GM21360 (cell line): Measurements from ENCODE around the gene FAAP100.

ENCODE experiments used
- ATAC-seq: cut with Tn5 transposase; IDR thresholded peaks from one replicate; pipeline ENCODE4 v1.9.1; 2021; ENCODE audit warnings: mild to moderate bottlenecking, moderate library complexity; ENCODE audit not compliant: unreplicated experiment

FAAP100 gene

DNA sequence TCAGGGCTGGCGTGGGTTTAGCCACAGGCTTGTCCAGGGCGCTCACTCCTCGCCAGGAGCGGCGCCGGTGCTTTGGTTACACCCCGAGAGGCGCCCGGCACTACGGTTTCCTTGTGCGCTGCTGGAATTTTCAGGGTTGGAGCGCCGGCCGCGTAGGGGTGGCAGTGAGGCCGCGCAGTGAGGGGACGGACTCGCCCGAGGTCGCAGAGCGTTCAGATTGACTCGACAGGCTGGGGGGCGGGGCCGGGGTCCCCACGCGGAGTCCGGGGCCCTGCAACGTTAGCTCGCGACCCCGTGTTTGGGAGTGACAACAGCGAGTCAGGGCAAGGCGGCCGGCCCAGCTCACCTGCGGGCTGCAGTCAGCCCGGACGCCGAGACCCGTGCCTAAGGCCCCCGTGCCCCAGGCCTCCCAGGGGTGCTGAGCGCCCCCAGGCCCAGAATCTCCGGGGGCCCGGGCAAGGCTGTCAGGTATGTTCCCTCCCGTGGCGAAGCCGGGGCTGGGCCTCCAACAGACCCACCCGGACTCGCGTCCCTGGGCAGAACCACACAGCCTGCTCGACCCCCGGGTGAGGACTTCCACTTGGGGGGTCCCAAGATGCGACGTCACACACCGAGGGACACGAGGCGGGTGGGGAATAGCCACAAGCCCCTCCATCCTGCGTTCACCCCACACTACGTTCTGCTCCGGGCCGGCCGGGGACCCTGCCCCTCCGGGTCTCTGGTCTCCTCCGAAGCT lies 38.2 kb downstream of the FAAP100 start:
- no peak for ATAC-seq

DNA sequence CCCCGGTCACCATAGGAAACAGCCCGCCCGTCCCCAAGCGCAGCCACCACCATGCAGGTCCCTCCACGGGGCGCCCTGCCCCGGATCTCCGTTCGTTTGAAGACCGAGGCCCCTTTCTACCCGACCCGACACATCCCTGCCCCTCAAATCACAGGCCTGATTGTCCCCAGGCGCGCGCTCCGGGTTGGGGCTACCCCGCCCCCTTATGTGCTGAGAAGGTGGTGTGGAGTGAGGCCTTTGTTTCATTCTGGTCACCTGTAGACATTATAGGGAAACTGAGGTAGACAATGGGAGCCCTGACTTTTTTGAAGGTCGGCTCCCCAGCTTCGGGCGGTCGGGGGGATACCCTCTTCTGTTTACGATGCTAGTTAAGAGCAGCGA lies 38.8 kb downstream of the FAAP100 start:
- no peak for ATAC-seq

DNA sequence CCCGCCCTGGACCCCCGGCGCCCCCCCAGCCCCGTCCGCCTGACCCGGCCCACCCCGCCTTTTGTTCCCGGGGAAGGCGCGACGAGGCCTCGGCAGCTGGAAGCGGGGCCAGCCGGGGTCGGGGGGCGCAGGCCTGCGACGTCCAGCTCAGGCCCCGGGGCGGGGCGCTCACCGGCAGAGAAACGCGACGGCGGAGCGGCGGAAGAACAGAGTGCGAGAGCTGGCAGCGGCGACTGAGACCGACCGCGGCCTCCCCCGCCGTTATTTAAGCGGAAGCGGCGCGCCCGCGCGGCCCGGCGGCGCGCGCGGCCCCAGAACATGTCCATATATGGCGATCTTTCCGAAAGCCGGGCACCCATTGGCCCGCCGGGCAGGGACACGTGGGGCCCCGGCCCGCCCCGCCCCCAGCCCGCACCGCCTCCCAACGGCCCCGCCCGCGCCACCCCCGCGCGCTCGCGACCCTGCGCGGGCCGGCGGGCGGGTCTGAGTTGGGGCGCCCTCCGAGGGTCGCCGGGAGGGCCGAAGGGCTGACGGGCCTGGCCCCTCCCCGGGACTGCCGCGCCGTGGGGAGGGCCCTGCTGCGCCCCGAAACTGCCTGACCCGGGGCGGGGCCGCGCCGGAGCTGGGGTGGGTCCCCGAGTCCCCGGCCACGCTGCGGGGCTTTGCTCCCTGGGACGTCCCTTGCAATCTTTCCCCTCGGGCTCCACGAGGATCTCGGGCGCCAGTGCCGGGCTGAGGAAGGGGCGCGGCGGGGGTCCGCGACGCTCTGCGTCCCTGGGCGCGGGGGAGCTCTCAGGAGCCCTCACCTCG lies 39.4 kb downstream of the FAAP100 start, which contains the start of gene ACTG1:
TSS of gene ACTG1 (minus strand) at position 238 of the 810 bp plus-strand sequence. CDS start 445 bp downstream, outside the sequence.
- ATAC-seq: peak; percentile 30

DNA sequence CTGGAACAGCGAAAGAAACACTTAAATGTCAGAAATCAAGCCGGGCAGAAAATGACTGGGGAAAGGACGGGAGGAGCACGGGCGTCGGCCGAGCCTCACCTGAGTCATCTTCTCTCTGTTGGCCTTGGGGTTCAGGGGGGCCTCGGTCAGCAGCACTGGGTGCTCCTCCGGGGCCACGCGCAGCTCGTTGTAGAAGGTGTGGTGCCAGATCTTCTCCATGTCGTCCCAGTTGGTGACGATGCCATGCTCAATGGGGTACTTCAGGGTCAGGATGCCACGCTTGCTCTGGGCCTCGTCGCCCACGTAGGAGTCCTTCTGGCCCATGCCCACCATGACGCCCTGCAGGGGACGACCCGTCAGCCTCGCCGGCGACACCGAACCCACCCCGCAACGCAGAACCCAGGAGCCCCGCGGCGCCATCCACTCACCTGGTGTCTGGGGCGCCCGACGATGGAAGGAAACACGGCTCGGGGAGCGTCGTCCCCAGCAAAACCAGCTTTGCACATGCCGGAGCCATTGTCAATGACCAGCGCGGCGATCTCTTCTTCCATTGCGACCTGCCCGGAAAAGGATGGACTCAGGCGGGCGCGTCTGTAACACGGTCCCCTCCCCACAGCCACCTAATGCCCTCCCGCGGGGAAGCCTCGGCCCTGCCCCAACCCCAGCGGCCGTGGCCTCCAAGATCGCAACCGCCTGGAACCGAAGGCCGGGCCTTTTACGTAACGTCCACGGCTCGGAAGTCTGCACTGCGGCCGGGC lies 40.2 kb downstream of the FAAP100 start:
- ATAC-seq: peak; percentile 3

DNA sequence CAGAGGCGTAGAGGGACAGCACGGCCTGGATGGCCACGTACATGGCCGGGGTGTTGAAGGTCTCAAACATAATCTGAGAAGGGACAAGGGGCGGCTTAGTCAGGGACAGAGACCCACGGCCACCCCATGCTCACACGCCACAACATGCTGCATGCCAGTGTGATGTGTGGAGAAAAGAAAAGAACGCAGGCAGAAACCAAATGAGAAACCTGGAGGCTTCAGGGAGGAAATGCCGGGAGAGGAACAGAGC lies 40.7 kb downstream of the FAAP100 start:
- no peak for ATAC-seq

DNA sequence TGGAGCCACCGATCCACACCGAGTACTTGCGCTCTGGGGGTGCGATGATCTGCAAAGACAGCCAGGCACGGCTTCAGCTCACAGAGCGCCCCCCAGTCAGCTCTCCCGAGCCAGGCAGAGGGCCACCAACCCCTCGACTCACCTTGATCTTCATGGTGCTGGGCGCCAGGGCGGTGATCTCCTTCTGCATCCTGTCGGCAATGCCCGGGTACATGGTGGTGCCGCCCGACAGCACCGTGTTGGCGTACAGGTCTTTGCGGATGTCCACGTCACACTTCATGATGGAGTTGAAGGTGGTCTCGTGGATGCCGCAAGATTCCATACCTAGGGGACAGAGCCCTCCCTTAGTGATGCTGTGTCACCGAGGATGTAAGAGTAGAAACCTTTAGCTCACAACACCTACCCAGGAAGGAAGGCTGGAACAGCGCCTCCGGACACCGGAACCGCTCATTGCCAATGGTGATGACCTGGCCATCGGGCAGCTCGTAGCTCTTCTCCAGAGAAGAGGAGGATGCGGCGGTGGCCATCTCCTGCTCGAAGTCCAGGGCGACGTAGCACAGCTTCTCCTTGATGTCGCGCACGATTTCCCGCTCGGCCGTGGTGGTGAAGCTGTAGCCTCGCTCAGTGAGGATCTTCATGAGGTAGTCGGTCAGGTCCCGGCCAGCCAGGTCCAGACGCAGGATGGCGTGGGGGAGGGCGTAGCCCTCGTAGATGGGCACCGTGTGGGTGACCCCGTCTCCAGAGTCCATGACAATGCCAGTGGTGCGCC lies 41.2 kb downstream of the FAAP100 start:
- ATAC-seq: no peak

DNA sequence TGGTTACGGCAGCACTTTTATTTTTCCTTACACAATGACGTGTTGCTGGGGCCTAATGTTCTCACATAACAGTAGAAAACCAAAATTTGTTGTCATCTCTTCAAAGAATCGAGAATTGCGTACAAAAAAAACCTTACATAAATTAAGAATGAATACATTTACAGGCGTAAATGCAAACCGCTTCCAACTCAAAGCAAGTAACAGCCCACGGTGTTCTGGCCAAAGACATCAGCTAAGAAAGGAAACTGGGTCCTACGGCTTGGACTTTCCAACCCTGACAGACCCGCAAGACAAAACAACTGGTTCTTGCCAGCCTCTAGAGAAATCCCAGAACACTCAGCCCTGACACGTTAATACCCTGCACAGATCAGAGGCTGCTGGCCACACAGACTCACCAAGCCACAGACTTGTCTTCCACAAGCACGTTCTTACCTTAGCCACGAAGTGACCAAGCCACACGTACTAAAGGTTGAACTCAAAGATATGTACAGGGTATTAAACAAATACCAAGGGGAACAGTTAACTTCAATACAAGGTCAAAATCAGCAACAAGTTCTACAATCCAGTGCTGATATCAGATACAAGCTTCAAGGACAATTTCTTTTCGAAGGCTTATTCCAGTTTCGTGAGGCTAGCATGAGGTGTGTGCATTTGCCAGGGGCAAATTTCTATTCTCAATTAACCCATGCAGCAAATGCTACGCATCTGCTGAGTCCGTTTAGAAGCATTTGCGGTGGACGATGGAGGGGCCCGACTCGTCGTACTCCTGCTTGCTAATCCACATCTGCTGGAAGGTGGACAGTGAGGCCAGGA lies 42.0 kb downstream of the FAAP100 start:
- no peak for ATAC-seq

DNA sequence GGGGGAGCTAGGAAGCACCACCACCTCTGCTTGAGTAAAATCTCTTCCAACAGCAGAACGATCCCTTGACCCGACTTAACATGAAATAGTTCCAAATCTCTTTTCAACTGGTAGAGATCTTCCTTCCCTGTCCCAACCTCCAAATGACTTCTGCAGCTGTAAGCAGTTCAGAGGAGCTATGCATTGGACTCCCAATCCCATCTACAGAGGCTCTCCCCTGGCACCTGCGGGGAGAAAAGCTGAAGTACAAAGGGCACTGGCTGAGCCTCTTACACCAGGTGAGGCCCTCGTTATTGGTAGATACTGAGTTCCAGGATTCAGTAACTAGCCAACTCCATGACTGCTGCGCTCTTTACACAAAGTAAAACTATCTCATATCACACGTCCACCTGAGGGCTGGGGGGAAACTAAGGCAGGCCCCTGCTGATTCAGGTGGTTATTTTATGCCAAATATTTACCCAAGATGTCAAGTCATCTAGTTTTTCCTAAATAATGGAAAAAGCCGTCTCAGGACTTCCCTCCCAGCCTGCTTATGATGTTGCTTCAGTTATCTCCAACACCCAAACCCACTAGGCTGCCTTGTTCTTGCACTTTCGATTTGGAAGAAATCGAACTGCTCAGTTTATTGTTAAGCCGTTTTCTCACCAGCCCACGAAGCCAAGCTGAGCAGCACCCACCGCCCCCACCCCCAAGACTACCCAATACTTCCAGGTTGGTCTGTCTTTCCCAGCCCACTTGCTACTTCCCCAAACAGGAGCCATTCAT lies 42.8 kb downstream of the FAAP100 start:
- no peak for ATAC-seq

DNA sequence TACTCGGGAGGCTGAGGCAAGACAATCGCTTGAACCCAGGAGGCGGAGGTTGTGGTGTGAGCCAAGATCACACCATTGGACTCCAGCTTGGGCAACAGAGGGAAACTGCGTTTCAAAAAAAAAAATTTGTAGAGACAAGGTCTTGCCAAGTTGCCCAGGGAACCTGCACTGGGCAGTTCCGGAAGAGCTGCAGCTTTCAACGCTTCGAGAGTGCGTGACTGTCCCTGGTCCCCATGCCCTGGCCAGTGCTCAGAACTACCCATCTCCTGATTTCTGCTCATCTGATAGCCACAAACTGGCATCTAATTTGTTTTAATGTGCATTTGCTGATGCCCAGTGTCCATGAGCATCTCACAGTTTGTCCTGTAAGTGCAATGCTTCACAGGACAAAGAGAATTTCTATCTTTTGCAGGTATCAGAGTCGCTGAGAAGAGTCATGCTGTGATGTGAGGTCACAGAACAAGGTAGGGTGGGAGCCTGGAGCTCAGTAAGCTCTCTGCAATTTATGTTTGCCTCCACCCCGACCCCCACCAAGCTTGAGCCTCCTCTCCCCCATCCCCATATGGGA lies 43.4 kb downstream of the FAAP100 start:
- ATAC-seq: no peak

DNA sequence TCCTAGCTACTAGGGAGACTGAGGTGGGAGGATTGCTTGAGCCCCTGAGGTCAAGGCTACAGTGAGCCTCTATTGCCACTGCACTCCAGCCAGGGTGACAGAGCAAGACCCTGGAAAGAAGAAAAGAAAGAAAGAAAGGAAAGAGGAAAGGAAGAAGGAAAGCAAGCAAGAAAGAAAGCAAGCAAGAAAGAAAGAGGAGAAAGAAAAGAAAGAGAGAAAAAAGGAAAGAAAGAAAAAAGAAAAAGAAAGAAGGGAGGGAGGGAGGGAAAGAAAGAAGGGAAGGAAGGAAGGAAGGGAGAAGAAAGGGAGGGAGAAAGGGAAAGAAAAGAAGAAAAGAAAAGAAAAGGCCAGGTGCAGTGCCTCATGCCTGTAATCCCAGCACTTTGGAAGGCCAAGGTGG lies 48.5 kb downstream of the FAAP100 start:
- no peak for ATAC-seq

DNA sequence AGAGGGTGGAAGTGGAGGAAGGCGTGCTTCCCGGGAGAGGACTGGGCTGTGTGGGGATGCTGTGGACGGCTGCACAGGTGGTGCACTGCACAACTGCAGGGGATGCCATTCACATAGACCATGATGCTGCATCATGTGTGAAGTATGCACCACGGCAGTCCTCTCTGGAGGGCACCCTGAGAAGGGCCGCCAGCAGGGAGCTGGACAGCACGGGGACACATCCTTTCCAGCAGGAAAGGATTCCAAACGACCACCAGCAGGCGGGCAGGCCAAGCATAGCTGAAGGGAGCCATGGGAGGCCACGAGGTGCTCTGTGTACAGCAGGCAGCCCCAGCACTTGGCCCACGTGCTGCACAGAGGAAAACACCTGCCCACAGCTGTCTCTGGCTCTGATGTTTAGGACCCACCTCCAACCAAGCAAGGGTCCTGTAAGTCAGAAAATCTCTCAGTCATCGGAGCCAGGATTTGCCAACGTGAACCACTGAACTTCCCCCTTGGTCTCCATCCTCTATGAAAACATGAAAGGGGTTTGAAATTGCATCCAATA lies 49.6 kb downstream of the FAAP100 start:
- ATAC-seq: no peak

DNA sequence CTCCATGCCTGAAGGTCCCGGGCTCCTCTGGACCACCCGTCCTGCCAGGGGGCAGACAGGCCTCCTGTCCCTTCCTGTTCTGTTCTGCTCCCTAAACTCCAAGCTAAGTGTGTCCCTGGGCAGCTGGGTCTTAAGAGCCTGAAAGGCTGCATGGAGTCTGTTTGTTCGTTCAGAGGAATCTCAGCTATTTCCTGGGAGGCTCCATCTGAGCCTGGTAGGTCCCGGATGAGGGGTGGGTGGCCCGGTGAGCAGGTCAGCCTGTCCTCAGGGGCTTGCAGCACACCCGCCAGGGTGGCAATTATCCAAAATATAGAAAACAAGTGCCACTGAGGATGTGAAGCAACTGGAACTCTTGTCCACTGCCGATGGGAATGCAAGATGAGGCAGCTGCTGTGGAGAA lies 52.1 kb downstream of the FAAP100 start:
- ATAC-seq: no peak

DNA sequence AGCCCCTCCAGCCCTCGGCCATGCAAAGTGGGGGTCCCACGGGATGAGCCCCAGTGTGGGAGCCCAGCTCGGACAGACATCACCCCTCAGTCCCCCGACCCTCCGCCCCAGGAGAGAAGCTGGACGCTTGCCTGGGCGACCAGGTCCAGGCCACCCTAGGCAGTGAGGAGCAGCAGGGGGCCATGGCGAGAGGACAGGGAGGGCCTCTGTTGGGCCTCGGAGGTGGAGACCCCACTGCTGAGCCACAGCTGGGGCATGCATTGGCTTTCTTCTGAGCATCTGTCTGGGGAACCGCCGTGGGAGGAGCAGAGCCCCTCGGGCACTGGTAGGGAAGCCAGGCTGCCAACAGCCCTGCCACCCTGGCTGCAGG lies 52.6 kb downstream of the FAAP100 start:
- ATAC-seq: no peak

DNA sequence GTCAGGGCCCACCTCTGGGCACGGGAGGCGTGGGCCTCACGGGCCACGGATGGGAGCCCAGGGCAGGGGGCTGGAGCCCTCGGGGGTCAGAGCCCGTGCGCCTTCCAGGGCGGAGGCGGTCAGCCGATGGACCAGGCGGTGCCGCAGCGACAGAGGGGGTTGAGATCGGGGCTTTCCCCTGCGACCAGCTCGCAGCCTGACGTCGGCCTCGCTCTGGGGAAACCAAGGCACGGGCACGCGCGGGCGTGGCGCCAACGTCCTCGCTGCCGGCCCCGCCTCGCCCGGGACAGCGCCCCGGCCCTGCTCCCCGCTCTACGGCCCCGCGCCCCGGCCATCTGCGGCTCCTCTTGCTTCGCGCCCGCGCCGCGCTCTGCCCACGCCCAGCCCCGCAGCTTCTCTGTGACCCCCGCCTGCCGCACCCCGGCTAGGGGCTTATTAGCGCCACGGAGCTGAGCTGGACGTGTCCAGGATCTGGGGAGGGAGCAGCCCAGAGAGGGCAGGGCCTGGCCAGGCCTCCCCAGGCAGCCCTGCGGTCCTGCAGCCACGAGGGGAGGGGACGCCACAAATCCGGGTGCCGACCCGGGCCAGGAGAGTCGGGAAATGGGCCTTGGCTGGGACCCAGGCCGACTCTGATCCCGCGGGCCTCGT lies 53.1 kb downstream of the FAAP100 start:
- no peak for ATAC-seq

DNA sequence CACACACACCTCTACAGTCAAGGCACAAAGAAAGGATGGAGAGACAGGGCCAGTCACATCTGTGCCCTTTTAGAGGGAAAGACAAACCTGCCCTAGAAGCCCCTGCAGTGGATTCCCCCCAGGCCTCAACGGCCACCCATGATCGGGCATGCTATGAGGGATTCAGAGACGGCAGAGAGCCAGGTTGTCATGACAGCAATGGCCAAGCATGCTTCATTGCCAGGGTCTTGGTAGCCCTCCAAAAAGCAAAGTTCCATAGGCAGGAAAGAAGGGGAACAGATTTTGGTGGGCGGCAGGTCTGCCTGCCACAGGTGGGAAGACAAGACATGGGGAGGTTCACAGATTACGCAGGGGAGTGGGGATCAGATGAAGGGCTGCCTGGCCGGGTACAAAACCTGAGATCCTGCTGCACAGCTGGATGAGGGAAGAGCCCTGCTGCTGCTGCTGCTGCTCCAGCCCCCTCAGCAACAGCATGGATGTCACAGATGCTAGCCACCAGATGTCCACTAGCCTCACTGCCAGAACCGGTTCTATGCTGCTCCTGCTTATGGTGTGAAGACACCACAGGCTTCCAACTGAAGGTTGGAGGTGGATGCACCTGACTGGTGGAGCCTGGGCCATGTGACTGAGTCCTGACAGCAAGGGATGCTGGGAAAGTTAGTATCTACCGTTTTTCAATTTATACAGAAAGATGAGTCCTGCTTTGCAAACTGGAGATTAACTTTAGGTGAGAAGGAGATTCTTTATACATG lies 57.4 kb downstream of the FAAP100 start:
- no peak for ATAC-seq

DNA sequence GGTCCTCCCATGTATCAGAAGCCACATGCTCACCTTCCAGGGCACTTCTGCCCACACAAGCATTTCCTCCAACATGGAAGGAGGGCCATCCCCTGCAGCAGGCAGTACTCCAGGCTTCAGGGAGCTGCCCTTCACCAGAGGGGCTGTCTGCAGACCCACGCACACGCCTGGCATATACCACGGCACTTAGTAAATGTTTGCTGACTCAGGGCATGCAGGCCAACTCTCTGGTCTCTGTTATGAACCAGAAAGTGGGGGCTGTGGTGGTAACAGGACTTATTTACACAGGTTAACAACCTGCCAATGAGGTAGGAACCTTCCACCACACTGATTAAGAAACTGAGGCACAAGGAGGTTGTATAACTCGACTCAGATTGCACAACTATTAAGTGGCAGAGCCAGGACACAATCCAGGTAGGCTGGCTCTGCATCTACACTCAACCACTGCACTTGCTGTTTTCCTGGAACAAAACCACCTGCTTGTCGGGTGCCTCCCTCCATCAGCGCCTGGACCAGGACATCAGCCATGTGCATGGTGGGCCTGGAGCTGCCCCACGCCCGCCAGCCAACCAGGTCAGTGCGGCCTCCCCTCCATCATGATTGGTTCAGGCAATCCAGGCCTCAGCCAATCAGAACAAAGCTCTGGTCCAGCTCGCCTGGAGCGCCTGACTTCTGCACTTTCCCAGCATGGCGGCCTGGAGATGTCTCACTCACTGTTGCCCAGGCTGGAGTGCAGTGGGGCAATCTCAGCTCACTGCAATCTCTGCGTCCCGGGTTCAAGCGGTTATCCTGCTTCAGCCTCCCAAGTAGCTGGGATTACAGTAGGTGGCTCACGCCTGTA lies 58.7 kb downstream of the FAAP100 start:
- no peak for ATAC-seq

DNA sequence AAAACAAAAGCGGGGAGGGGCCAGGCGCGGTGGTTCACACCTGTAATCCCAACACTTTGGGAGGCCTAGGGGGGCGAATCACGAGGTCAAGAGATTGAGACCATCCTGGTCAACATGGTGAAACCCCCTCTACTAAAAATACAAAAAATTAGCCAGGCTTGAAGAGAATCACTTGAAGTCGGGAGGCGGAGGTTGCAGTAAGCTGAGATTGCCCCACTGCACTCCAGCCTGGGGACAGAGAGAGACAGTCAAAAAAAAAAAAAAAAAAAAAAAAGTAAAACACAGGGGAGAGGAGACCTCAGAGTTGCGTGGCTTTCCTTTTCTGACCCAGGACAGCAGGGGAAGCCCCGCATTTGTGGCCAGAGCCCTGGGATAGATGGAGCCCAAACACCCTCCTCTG lies 59.4 kb downstream of the FAAP100 start:
- ATAC-seq: no peak
